Right lobe of liver (tissue), 4 donors: ENCODE data around the gene TRIM45.

Experiments used
- CTCF ChIP-seq, 4 donors: fragments of 200-600 bp in 3 of 4; fragments of 450-650 bp in 1 of 4; IDR thresholded peaks; one replicate each; pipeline versions ENCODE4 v1.5.1 to v1.8.0; 2016 to 2022; ENCODE audit warnings: antibody characterized with exemption in 4 of 4, mild to moderate bottlenecking in 2 of 4
- POLR2A ChIP-seq: fragments of 450-650 bp; IDR thresholded peaks from one replicate; pipeline ENCODE4 v1.6.1; 2017; ENCODE audit warnings: antibody characterized with exemption, mild to moderate bottlenecking
- donor health status: DM: no; HTN: no; CAD: no.
- donor health status: DM: no; HTN: no; CAD: no.
- donor health status: DM: no; HTN: yes; CAD: no.

GRCh38 chr1:117127795-117128194, 6.2 kb upstream of the TRIM45 start:
- TF ChIP-seq CTCF (IDR thresholded peaks at IDR 0.05) (no peak), POLR2A (no peak)
